GM10266 (cell line): Measurements from ENCODE around the gene MAPKAPK5.
A peak's percentile ranks its signal among the peaks of the same experiment; 100 is the strongest.

ENCODE experiments used
- DNase-seq: peaks from one replicate; pipeline ENCODE4 v3.0.0; 2012; ENCODE audit errors: extremely low spot score
- TF ChIP-seq, protein P1 (sequence below): IDR thresholded peaks from 2 replicates; pipeline ENCODE4 v1.5.1; 2012; ENCODE audit warnings: mild to moderate bottlenecking, low read depth; ENCODE audit not compliant: control insufficient read depth, insufficient read depth; ENCODE audit errors: missing control alignments

The MAPKAPK5 gene

DNA sequence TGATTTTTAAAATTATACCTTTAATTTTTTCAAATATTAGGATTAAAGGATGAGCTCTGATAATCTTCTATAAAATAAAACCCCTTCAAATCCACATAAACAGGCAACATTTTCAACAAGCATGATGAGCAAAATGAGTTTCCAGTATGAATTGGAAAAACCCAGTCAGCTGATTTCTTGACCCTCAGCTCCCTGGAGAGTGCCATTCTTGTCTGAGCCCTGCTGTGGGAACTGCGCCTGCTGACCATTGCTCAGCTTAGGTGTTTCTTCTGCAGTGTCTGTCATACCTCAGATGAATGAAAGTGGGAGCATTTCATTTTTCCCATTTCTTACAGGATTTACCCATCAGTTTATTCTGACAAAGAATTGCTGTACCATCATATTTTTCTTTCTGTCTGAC is 27.6 kb downstream of the MAPKAPK5 start:
- no peak for DNase-seq

DNA sequence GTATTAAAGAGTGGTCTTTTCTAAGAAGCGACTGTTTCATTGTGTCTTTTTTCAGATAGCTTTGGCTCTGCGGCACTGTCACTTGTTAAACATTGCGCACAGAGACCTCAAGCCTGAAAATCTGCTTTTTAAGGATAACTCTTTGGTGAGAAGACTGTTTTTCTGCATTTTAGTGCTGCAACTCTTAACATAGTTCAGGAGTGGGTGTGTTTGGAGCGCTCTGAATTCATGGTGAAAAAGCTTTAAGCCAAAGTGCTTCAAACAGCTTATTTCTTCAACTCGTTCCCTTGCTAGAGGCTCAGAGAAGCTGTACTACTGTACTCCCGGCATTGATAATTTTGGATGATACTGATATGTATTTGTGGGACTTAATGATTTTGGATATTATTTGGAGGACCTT is 28.2 kb downstream of the MAPKAPK5 start:
- TF ChIP-seq, protein P1, sequence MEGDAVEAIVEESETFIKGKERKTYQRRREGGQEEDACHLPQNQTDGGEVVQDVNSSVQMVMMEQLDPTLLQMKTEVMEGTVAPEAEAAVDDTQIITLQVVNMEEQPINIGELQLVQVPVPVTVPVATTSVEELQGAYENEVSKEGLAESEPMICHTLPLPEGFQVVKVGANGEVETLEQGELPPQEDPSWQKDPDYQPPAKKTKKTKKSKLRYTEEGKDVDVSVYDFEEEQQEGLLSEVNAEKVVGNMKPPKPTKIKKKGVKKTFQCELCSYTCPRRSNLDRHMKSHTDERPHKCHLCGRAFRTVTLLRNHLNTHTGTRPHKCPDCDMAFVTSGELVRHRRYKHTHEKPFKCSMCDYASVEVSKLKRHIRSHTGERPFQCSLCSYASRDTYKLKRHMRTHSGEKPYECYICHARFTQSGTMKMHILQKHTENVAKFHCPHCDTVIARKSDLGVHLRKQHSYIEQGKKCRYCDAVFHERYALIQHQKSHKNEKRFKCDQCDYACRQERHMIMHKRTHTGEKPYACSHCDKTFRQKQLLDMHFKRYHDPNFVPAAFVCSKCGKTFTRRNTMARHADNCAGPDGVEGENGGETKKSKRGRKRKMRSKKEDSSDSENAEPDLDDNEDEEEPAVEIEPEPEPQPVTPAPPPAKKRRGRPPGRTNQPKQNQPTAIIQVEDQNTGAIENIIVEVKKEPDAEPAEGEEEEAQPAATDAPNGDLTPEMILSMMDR, result no peak
- DNase-seq, result no peak

More for the DNA sequence above, 27.6 kb downstream of the MAPKAPK5 start:
- TF ChIP-seq, protein P1, result no peak

DNA sequence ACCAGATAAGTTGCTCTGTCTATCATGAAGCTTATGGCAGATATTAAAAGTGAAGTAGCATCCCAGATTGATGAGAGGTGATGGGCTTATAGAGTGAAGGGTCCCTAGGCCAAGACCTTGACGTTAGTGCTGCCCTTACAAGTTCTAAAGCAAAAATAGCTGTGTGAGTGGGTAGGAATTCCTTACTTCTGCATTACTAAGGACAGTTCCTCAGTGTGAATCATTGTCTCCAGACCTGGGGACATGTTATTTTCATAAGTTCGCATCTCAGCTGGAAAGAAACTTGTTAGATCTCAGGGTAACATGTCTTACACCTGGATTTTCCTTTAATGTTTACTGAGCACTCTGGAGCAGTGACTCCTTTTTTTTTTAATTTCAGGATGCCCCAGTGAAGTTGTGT is 28.7 kb downstream of the MAPKAPK5 start:
- no peak for DNase-seq
- TF ChIP-seq, protein P1, result no peak

DNA sequence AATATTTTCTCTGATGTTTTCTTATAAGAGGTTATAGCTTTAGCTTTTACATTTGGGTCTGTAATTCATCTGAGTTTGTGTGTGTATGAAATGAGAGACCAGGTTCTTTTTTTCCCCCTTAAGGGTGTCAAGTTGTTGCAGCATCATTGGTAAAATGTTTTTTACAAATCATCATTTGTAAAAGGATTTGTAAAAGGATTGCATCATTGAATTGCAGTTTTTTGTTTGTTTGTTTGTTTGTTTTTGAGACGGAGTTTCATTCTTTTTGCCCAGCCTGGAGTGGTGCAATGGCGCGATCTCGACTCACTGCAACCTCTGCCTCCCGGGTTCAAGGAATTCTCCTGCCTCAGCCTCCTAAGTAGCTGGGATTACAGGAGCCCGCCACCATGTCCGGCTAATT is 31.1 kb downstream of the MAPKAPK5 start:
- TF ChIP-seq, protein P1, result no peak
- no peak for DNase-seq

DNA sequence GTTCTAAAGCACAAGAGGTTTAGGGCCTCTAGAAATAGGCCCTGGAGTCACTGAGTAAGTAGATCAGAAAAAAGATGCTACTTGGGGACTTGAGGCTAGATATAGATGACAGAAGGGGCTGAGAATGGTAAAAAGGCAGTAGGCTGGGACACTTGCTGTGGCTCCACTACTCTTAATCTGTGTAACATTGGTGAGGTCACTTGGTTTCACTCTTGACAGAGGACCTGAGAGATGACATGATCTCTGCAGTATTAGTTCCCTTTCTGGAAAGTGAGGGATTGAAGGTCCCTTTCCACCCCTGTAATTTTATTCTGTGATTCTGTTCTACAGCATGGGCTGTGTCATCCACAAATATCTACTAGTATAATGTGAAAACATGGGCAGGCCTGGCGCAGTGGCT is 39.7 kb downstream of the MAPKAPK5 start:
- peak; percentile 54 for DNase-seq
- TF ChIP-seq, protein P1, result no peak

DNA sequence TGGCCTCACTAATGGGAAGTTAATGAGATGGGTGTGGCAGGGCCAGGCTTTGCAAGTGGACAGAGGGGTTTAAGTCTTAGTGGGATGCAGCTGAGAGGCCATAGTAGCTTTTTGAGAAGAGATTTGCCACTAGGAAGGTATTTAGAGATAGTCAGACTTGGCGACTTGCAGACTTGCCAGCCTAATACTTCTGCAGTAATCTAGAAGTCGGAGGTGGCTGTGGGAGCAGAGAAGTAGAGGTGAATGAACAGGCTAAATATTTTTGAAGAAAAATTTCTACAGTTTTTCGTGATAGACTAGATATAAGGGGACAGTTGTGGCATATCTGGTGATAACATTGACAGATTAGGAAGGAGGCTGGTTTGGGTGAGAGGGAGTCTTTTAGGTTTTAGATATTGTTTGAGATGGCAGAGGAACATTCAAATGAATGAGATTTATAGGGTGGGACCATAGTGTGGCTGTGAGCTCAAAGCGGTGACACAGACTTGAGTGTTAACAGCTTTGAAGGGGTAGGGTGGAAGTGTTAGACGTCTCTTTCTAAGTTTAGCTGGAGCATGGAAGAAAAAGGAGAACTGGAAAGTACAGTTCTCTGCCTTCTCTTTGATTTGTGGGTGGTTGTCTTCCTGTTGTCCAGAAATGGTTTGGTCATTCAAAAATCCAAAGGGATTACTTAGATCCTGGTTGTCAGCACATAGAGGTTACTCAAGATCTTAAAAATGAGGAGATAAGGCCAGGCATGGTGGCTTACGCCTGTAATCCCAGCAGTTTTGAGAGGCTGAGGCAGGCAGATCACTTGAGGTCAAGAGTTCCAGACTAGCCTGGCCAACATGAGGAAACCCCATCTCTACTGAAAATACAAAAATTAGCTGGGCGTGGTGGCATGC is 44.9 kb downstream of the MAPKAPK5 start:
- TF ChIP-seq, protein P1, result no peak
- no peak for DNase-seq
